ENCODE measurements around the gene ANKRD28. TPM values are rescaled to one million over a fixed set of nuclear protein-coding genes. Genes with fewer than 3 reads are reported as not detected.
A peak's percentile ranks its signal among the peaks of the same experiment; 100 is the strongest.

The ANKRD28 gene
- polyA plus RNA-seq, 2 donors, result 6.6 to 9.2 TPM

DNA sequence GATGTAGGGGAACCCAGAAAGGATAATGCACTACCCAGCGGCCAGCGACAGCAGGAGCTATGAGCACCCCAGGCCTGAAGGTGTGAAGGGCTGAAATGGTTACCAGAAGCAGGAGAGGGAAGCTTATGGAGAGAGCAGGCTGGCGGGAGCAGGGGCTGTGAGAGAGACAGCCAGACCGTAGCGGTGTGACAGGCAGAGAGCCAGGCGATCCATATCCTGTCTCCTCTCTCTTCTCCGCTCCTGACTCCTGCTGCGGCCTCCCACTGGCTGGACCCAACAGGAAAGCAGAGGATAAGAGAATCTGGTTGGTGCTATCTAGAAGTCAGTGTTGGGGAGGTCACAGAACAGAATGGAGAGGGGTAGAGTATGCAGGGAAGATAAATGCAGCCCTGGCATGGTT, 146.4 kb downstream of the ANKRD28 start:
- peaks cover 0 to 6% of the 10 kb centered on the region in 2 donors for H3K4me1 ChIP-seq (ENCODE audit: control insufficient read depth in 2 of 2, insufficient read depth in 2 of 2, low read length in 1 of 2)
- no peak overlapping the region for H3K4me3 ChIP-seq (ENCODE audit: low read depth in 1 of 2, low read length in 2 of 2)
- no peak overlapping the region for H3K27ac ChIP-seq (ENCODE audit: low read depth in 2 of 2, low read length in 1 of 2)
- no peaks in the 10 kb centered on the region for H3K36me3 ChIP-seq (ENCODE audit: control insufficient read depth in 2 of 2, insufficient read depth in 2 of 2, low read length in 1 of 2)
- H3K9me3 ChIP-seq (ENCODE audit: control insufficient read depth in 2 of 2, insufficient read depth in 1 of 2, low read depth in 1 of 2, low read length in 1 of 2), result peaks cover 3% of the 10 kb centered on the region in 2 donors
- WGBS, 2 donors, result 79 to 82% methylated on average over 8 of the region's 8 CpGs
- no peaks in the 10 kb centered on the region for H3K27me3 ChIP-seq (ENCODE audit: control insufficient read depth in 1 of 2, insufficient read depth in 2 of 2, low read length in 2 of 2)

DNA sequence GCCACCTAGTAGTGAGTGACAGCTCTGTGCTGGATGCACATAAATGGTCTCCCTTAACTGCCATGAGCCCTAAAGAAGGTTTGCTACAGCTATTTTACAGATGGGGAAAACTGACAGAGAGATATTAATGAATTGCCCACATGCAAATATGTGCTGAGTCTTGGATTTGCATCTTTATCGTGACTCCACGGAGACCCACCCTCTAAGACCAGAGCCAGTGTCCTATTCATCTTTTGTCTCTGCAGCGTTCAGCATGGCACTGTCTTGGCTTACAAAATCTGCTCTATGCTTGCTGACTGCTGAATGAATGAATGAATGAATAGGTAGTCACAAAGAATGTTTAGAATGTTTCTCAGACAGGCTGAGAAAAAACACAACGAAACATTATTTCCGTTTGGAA, 147.9 kb downstream of the ANKRD28 start:
- WGBS, 2 donors, result 89% methylated on average over 5 of the region's 5 CpGs
- no peaks in the 10 kb centered on the region for H3K27me3 ChIP-seq (ENCODE audit: control insufficient read depth in 1 of 2, insufficient read depth in 2 of 2, low read length in 2 of 2)
- no peaks in the 10 kb centered on the region for H3K9me3 ChIP-seq (ENCODE audit: control insufficient read depth in 2 of 2, insufficient read depth in 1 of 2, low read depth in 1 of 2, low read length in 1 of 2)

DNA sequence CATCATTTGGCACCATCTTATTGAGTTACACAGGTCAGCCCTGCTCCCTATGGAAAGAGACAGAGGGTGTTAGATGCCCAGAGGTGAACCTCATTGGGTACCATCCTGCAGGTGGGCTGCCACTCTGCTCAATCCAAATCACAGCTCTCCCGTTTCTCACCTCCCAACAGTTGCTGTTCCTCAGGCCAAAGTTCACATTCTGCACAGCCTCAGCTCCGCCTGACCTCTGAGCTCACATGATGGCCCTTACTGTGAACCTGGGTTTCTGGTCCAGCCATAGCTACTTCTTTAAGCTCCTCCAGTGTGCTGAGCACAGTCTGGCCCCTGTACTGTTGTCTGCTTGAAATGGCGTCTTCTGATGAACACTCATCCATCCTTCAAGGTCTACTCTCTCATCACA, 148.4 kb downstream of the ANKRD28 start:
- H3K9me3 ChIP-seq (ENCODE audit: control insufficient read depth in 2 of 2, insufficient read depth in 1 of 2, low read depth in 1 of 2, low read length in 1 of 2), result no peaks in the 10 kb centered on the region
- H3K27ac ChIP-seq (ENCODE audit: low read depth in 2 of 2, low read length in 1 of 2), result no peak overlapping the region
- H3K27me3 ChIP-seq (ENCODE audit: control insufficient read depth in 1 of 2, insufficient read depth in 2 of 2, low read length in 2 of 2), result no peaks in the 10 kb centered on the region
- 89 to 98% methylated on average over 3 of the region's 3 CpGs for WGBS, 2 donors
- H3K4me1 ChIP-seq (ENCODE audit: control insufficient read depth in 2 of 2, insufficient read depth in 2 of 2, low read length in 1 of 2), result peaks cover 3 to 6% of the 10 kb centered on the region in 2 donors
- H3K36me3 ChIP-seq (ENCODE audit: control insufficient read depth in 2 of 2, insufficient read depth in 2 of 2, low read length in 1 of 2), result no peaks in the 10 kb centered on the region
- H3K4me3 ChIP-seq (ENCODE audit: low read depth in 1 of 2, low read length in 2 of 2), result no peak overlapping the region

More for the DNA sequence above, 147.9 kb downstream of the ANKRD28 start:
- Histone ChIP-seq H3K27ac (ENCODE audit: low read depth in 2 of 2, low read length in 1 of 2) (no peak overlapping the region), H3K4me1 (ENCODE audit: control insufficient read depth in 2 of 2, insufficient read depth in 2 of 2, low read length in 1 of 2) (peaks cover 3 to 6% of the 10 kb centered on the region in 2 donors), H3K36me3 (ENCODE audit: control insufficient read depth in 2 of 2, insufficient read depth in 2 of 2, low read length in 1 of 2) (no peaks in the 10 kb centered on the region), H3K4me3 (ENCODE audit: low read depth in 1 of 2, low read length in 2 of 2) (no peak overlapping the region)

DNA sequence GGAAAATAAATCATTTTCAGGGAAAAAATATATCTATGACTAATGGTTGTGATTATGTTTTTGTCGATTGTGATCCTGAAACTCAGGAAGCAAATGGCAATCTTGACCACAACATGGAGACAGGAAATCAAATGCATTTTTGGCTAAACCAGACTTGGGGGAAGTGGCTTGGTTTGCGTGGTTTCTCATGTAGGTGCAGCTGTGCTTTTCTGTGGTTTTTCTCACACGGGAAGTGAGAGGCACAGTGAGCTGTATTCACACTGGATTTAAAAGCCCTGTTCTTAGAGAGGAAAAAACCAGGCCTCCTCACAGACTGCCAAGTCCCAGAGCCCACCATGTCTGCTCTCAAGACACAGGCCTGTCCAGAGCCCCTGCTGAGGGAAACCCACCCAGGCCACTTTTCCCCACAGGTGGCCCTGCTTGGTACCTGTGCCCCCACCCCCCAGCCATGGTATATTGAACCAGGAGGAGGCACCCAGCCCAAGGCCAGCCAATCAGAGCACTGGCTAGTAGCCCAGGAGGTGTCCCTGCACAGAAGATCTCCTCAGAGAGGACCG, 150.1 kb downstream of the ANKRD28 start:
- WGBS, 2 donors, result 49 to 59% methylated on average over 4 of the region's 4 CpGs
- no peak overlapping the region for H3K4me3 ChIP-seq (ENCODE audit: low read depth in 1 of 2, low read length in 2 of 2)

DNA sequence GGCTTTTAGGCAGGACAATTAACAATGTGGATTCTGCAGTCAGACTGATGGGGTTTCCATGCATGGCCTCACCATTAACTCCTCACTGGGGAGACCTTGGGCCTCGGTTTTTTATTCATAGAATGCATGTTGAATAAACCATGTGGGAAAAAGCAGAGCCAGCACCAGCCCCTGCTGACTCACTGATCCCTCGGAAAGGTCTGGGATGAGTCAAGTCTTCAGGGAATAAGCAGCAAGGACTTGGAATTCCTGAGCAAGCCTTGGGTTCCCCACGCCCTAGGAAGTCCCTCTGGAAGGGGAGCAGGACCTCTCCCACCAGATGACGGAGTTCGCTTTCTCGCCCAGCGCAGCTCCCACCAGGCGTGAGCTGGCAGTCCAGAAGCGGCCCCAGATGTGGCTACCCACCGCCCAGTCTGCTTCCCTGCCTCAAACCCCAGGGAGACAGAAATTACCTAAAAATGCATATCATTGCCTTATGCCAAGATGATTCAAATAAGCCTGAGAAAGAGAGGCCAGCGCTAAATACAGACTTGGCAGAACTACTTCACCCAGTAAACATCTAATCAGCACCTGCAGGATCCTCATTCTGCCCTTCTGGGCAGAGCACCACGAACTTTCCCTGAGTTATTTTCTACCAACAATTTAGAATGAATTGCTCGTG, 150.8 kb downstream of the ANKRD28 start:
- Histone ChIP-seq H3K36me3 (ENCODE audit: control insufficient read depth in 2 of 2, insufficient read depth in 2 of 2, low read length in 1 of 2) (no peaks in the 10 kb centered on the region), H3K9me3 (ENCODE audit: control insufficient read depth in 2 of 2, insufficient read depth in 1 of 2, low read depth in 1 of 2, low read length in 1 of 2) (no peaks in the 10 kb centered on the region), H3K4me3 (ENCODE audit: low read depth in 1 of 2, low read length in 2 of 2) (no peak overlapping the region), H3K27me3 (ENCODE audit: control insufficient read depth in 1 of 2, insufficient read depth in 2 of 2, low read length in 2 of 2) (no peaks in the 10 kb centered on the region), H3K4me1 (ENCODE audit: control insufficient read depth in 2 of 2, insufficient read depth in 2 of 2, low read length in 1 of 2) (peaks cover 3 to 6% of the 10 kb centered on the region in 2 donors), H3K27ac (ENCODE audit: low read depth in 2 of 2, low read length in 1 of 2) (peak overlapping the region in 1 of 2 donors; percentile 12)
- 52 to 58% methylated on average over 13 of the region's 13 CpGs for WGBS, 2 donors

More for the DNA sequence above, 150.1 kb downstream of the ANKRD28 start:
- no peaks in the 10 kb centered on the region for H3K9me3 ChIP-seq (ENCODE audit: control insufficient read depth in 2 of 2, insufficient read depth in 1 of 2, low read depth in 1 of 2, low read length in 1 of 2)
- peak overlapping the region; percentile 44 to 45 for H3K27ac ChIP-seq (ENCODE audit: low read depth in 2 of 2, low read length in 1 of 2)
- peaks cover 3 to 6% of the 10 kb centered on the region in 2 donors for H3K4me1 ChIP-seq (ENCODE audit: control insufficient read depth in 2 of 2, insufficient read depth in 2 of 2, low read length in 1 of 2)
- H3K27me3 ChIP-seq (ENCODE audit: control insufficient read depth in 1 of 2, insufficient read depth in 2 of 2, low read length in 2 of 2), result no peaks in the 10 kb centered on the region
- H3K36me3 ChIP-seq (ENCODE audit: control insufficient read depth in 2 of 2, insufficient read depth in 2 of 2, low read length in 1 of 2), result no peaks in the 10 kb centered on the region

DNA sequence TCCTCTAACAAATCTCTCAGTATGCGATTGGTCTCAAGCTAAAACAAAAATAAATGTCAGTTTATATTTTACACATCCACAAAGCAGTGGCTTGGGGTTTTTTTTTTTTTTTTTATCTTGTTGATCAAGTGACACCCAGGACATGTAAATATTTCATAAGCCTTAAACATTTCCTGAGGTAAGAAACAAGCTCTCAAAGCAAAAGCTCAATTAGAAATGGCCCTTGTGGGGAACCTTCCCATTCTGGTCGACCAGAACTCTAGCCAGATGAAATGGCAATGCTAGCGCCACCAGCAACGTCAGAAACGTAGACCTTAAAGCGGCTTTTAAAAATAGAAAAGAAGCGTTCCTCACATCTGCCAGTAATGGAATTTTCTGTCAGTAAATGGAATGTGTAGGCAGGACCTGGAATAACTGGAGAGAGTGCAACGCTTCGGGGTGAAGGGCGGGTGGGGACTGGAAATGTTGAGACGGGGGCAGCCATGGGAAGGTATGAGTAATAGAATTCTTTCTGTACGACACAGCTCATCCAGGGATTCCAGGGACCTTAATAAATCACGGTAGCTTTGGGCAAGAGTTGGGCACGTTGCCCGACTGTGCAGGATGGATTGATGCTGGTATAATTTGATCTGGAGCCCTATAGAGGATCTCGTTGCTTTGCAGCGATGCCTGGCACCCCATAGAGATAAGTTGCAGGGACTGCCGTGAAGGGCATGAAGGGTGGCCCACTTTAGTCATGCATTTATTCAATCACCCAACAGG, 151.9 kb downstream of the ANKRD28 start:
- 50 to 67% methylated on average over 18 of the region's 18 CpGs for WGBS, 2 donors
- H3K4me3 ChIP-seq (ENCODE audit: low read depth in 1 of 2, low read length in 2 of 2), result no peak overlapping the region
- no peaks in the 10 kb centered on the region for H3K36me3 ChIP-seq (ENCODE audit: control insufficient read depth in 2 of 2, insufficient read depth in 2 of 2, low read length in 1 of 2)
- H3K27me3 ChIP-seq (ENCODE audit: control insufficient read depth in 1 of 2, insufficient read depth in 2 of 2, low read length in 2 of 2), result no peaks in the 10 kb centered on the region
- H3K27ac ChIP-seq (ENCODE audit: low read depth in 2 of 2, low read length in 1 of 2), result peak overlapping the region in 1 of 2 donors; percentile 1
- H3K9me3 ChIP-seq (ENCODE audit: control insufficient read depth in 2 of 2, insufficient read depth in 1 of 2, low read depth in 1 of 2, low read length in 1 of 2), result no peaks in the 10 kb centered on the region
- H3K4me1 ChIP-seq (ENCODE audit: control insufficient read depth in 2 of 2, insufficient read depth in 2 of 2, low read length in 1 of 2), result peaks cover 3 to 6% of the 10 kb centered on the region in 2 donors

DNA sequence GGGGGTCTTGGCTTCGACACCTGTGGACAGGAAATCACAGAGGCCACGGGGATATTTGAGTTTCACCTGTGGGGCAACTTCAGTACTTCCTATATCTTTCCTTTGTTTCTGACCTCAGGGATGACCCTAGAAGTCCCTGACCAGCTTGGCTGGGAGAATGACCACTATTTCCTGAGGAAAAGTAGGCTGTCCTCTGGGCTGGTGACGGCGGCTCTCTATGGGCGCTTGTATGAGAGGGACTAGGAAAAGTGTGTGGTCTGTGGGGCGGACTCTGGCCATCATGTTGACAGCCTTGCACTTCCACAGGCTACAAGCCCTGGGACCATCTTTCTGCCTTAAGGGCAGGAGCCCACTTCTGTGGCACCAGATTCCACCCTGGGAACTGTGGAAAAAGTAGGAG, 152.5 kb downstream of the ANKRD28 start:
- Histone ChIP-seq H3K4me3 (ENCODE audit: low read depth in 1 of 2, low read length in 2 of 2) (no peak overlapping the region), H3K4me1 (ENCODE audit: control insufficient read depth in 2 of 2, insufficient read depth in 2 of 2, low read length in 1 of 2) (peaks cover 3 to 6% of the 10 kb centered on the region in 2 donors), H3K27ac (ENCODE audit: low read depth in 2 of 2, low read length in 1 of 2) (no peak overlapping the region), H3K36me3 (ENCODE audit: control insufficient read depth in 2 of 2, insufficient read depth in 2 of 2, low read length in 1 of 2) (no peaks in the 10 kb centered on the region), H3K27me3 (ENCODE audit: control insufficient read depth in 1 of 2, insufficient read depth in 2 of 2, low read length in 2 of 2) (no peaks in the 10 kb centered on the region), H3K9me3 (ENCODE audit: control insufficient read depth in 2 of 2, insufficient read depth in 1 of 2, low read depth in 1 of 2, low read length in 1 of 2) (no peaks in the 10 kb centered on the region)
- 87 to 91% methylated on average over 6 of the region's 6 CpGs for WGBS, 2 donors

DNA sequence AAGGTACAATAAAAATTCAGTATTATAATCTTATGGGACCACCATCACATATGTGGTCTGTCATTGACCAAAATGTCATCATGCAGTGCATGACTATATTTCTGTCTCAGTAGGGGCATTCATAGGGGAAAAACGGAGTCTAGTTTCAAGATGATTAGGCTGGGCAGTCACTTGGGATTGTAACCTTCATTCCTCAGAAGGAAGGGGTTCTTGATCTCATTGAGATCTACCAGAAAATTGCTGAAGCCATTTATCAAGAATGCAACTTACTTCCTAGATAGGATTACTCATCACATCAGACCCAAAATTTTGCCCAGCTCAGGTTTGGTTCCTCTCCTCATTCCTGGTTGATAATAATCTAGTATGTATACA, 158.9 kb downstream of the ANKRD28 start:
- Histone ChIP-seq H3K4me3 (ENCODE audit: low read depth in 1 of 2, low read length in 2 of 2) (no peak overlapping the region), H3K36me3 (ENCODE audit: control insufficient read depth in 2 of 2, insufficient read depth in 2 of 2, low read length in 1 of 2) (no peaks in the 10 kb centered on the region), H3K4me1 (ENCODE audit: control insufficient read depth in 2 of 2, insufficient read depth in 2 of 2, low read length in 1 of 2) (peaks cover 0 to 3% of the 10 kb centered on the region in 2 donors), H3K27ac (ENCODE audit: low read depth in 2 of 2, low read length in 1 of 2) (no peak overlapping the region), H3K27me3 (ENCODE audit: control insufficient read depth in 1 of 2, insufficient read depth in 2 of 2, low read length in 2 of 2) (no peaks in the 10 kb centered on the region), H3K9me3 (ENCODE audit: control insufficient read depth in 2 of 2, insufficient read depth in 1 of 2, low read depth in 1 of 2, low read length in 1 of 2) (no peaks in the 10 kb centered on the region)
- WGBS, 2 donors, result 87 to 96% methylated on average over 1 of the region's 1 CpG

DNA sequence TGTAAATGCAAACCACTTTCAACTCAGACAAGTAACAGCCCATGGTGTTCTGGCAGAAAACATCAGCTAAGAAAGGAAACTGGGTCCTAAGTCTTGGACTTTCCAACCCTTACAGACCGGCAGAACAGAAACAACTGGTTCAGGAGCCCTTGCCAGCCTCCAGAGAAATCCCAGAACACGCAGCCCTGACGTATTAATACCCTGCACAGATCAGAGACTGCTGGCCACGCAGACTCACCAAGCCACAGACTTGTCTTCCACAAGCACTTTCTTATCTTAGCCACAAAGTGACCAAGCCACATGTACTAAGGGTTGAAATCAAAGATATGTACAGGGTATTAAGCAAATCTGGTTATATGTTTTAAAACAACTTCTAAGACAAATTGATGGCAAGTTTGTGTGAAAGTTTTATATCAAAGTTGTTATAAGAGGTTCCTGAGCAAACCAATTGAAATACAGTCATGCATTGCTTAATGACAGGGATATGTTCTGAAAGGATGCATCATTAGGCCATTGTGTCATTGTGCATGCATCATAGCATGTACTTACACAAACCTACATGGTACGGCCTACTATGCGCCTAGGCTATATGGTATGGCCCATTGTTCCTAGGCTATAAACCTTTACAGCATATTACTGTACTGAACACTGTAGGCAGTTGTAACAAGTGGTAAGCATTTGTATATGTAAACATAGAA, 159.4 kb downstream of the ANKRD28 start:
- no peak overlapping the region for H3K27ac ChIP-seq (ENCODE audit: low read depth in 2 of 2, low read length in 1 of 2)

More for the DNA sequence above, 159.4 kb downstream of the ANKRD28 start:
- no peak overlapping the region for H3K4me3 ChIP-seq (ENCODE audit: low read depth in 1 of 2, low read length in 2 of 2)
- peaks cover 0 to 3% of the 10 kb centered on the region in 2 donors for H3K4me1 ChIP-seq (ENCODE audit: control insufficient read depth in 2 of 2, insufficient read depth in 2 of 2, low read length in 1 of 2)
- WGBS, 2 donors, result 77 to 79% methylated on average over 6 of the region's 6 CpGs
- H3K27me3 ChIP-seq (ENCODE audit: control insufficient read depth in 1 of 2, insufficient read depth in 2 of 2, low read length in 2 of 2), result no peaks in the 10 kb centered on the region
- no peaks in the 10 kb centered on the region for H3K36me3 ChIP-seq (ENCODE audit: control insufficient read depth in 2 of 2, insufficient read depth in 2 of 2, low read length in 1 of 2)
- no peaks in the 10 kb centered on the region for H3K9me3 ChIP-seq (ENCODE audit: control insufficient read depth in 2 of 2, insufficient read depth in 1 of 2, low read depth in 1 of 2, low read length in 1 of 2)
